ENCODE results near the gene FANCD2OS. TPM values are rescaled to one million over a fixed set of nuclear protein-coding genes. Genes with fewer than 3 reads are reported as not detected.
A peak's percentile ranks its signal among the peaks of the same experiment; 100 is the strongest.

The FANCD2OS gene
- total RNA-seq, 1 donor from 2014 or later = not detected

DNA sequence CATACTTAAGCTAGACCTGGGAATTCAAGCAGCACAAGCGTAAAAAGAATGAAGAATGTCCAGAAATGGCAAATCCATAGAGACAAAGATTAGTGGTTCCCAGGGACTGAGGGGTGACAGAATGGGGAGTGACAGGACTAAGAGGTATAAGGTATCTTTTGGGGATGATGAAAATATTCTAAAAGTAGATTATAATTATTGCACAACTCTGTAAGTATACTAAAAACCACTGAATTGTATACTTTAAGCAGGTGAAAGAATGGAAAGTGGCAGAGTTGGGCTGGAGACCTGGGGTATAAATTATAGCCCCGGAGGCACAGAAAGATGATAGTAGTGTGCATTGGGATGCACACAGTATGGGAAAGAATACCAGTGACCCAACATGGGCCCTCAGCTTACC, 13.0 kb upstream of the FANCD2OS start:
- Mint-ChIP-seq H3K4me1 (peaks cover 35% of the 10 kb centered on the region), H3K9me3 (no peaks in the 10 kb centered on the region), H3K27me3 (no peaks in the 10 kb centered on the region), H3K27ac (no peak overlapping the region), H3K4me3 (no peak overlapping the region), H3K36me3 (ENCODE audit: low read depth) (peaks cover 54% of the 10 kb centered on the region)
- CTCF ChIA-PET = no interaction called here
- DNase-seq (no peak), ATAC-seq (ENCODE audit: low read depth) (no peak)
- intact Hi-C loops (cut with micrococcal nuclease) = no loop called here
- TF ChIP-seq, protein P1, sequence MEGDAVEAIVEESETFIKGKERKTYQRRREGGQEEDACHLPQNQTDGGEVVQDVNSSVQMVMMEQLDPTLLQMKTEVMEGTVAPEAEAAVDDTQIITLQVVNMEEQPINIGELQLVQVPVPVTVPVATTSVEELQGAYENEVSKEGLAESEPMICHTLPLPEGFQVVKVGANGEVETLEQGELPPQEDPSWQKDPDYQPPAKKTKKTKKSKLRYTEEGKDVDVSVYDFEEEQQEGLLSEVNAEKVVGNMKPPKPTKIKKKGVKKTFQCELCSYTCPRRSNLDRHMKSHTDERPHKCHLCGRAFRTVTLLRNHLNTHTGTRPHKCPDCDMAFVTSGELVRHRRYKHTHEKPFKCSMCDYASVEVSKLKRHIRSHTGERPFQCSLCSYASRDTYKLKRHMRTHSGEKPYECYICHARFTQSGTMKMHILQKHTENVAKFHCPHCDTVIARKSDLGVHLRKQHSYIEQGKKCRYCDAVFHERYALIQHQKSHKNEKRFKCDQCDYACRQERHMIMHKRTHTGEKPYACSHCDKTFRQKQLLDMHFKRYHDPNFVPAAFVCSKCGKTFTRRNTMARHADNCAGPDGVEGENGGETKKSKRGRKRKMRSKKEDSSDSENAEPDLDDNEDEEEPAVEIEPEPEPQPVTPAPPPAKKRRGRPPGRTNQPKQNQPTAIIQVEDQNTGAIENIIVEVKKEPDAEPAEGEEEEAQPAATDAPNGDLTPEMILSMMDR (IDR thresholded peaks at IDR 0.05) = no peak
- POLR2A ChIA-PET = no interaction called here

DNA sequence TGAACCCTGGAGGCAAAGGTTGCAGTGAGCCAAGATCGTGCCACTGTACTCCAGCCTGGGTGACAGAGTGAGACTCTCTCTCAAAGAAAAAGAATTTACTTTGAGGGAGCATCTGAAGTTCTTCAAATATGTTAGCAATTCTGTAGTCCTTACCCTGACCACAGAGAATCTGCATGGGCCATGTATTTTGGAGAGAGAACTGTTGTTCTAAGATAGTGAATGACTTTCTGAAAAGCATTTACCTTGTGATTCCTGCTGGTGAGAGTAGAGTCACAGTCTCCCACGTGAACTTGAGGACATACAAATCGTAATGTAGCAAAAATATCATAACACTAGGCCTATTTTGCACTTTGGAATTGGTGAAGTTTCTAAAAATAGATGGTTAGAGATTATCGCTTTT, 11.3 kb upstream of the FANCD2OS start:
- Mint-ChIP-seq H3K4me3 (no peak overlapping the region), H3K9me3 (no peaks in the 10 kb centered on the region), H3K36me3 (ENCODE audit: low read depth) (peaks cover 48% of the 10 kb centered on the region), H3K27me3 (no peaks in the 10 kb centered on the region), H3K27ac (no peak overlapping the region), H3K4me1 (peaks cover 47% of the 10 kb centered on the region)
- ATAC-seq (ENCODE audit: low read depth) = no peak
- intact Hi-C loops (cut with micrococcal nuclease) = loop anchor here (5.0 kb wide), 2 partner anchors 327 to 1523 kb away; partner anchors contain the start of genes ARPC4, TADA3 and VGLL4
- TF ChIP-seq, protein P1 (IDR thresholded peaks at IDR 0.05) = no peak
- no peak for DNase-seq
- CTCF ChIA-PET = no interaction called here
- POLR2A ChIA-PET = interaction anchor here (0.7 kb wide), 1 partner anchor 44 kb away, joined by 4 read pairs; no protein-coding TSS in a partner anchor

GRCh38 chr3:10116928-10117327, 8.9 kb upstream of the FANCD2OS start:
- H3K36me3 Mint-ChIP-seq (ENCODE audit: low read depth) = peaks cover 36% of the 10 kb centered on the region
- H3K27me3 Mint-ChIP-seq = no peaks in the 10 kb centered on the region
- H3K4me1 Mint-ChIP-seq = peaks cover 40% of the 10 kb centered on the region
- H3K4me3 Mint-ChIP-seq = peak overlapping the region; percentile 100
- DNase-seq (no peak), ATAC-seq (ENCODE audit: low read depth) (no peak)
- no peak overlapping the region for H3K27ac Mint-ChIP-seq
- CTCF ChIA-PET = no interaction called here
- POLR2A ChIA-PET = interaction anchor here (0.5 to 3.5 kb wide), 5 partner anchors 25 to 1163 kb away, joined by 3 to 32 read pairs (median 3); partner anchors contain the start of genes TATDN2 and VHL
- H3K9me3 Mint-ChIP-seq = no peaks in the 10 kb centered on the region
- intact Hi-C loops (cut with micrococcal nuclease) = loop anchor here (5.0 kb wide), 2 partner anchors 325 to 1525 kb away; partner anchors contain the start of genes ARPC4, TADA3 and VGLL4
- TF ChIP-seq, protein P1 (IDR thresholded peaks at IDR 0.05) = no peak

- intact Hi-C loops (cut with micrococcal nuclease) = loop anchor here (5.0 kb wide), 2 partner anchors 324 to 1526 kb away; partner anchors contain the start of genes ARPC4, TADA3 and VGLL4
- Mint-ChIP-seq H3K27me3 (no peaks in the 10 kb centered on the region), H3K27ac (peak overlapping the region; percentile 99), H3K9me3 (no peaks in the 10 kb centered on the region), H3K36me3 (ENCODE audit: low read depth) (peaks cover 31% of the 10 kb centered on the region), H3K4me1 (peaks cover 40% of the 10 kb centered on the region), H3K4me3 (peak overlapping the region; percentile 100)
- ChIA-PET POLR2A (interaction anchor here (0.6 to 3.5 kb wide), 11 partner anchors 26 to 1163 kb away, joined by 3 to 32 read pairs (median 5); partner anchors contain the start of genes TATDN2 and VHL), CTCF (interaction anchor here (0.6 kb wide), 1 partner anchor 44 kb away, joined by 3 read pairs; no protein-coding TSS in a partner anchor)
- TF ChIP-seq, protein P1 (IDR thresholded peaks at IDR 0.05) = no peak
- ATAC-seq (ENCODE audit: low read depth) = no peak
- DNase-seq = no peak
Measured at GRCh38 chr3:10116138-10116460, 8.0 kb upstream of the FANCD2OS start.

DNA sequence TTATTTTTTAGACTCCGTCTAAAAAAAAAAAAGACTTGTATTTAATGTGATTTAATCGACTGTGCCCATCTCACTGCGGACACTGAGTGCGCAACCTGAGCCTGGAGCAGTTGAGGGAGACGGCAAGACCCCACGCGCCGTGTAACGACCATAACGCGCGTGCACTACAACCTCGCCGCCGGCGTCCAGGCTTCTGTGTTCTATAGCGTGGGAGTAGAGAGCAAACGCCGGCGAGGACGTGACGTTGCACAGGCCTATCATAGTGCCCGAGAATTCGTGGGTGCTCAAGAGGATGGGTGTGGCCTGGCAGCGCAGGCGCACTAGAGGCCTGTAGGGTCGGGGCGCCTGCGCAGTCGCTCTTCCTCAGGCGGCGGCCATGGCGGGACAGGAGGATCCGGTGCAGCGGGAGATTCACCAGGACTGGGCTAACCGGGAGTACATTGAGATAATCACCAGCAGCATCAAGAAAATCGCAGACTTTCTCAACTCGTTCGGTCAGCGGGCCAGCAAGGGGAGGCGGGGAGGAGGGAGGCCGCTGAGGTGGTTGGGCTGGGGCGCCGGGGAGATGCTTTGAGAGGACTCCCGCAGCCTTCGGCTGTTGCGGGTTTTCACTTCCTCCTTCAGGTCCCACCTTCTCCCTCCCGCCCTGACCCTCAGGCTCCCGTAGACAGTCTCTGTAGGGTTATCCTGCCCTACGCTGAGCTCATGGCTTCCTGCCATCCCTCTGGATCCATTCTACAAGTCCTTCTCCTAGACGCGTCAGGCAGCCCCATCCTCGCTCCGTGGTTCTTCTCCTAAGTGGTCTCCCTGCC, 7.5 kb upstream of the FANCD2OS start, which contains the start of gene BRK1:
BRK1 (plus strand) TSS at position 350 of the 812 bp plus-strand sequence; CDS start at position 377, 27 bp downstream.
- Mint-ChIP-seq H3K27me3 (no peaks in the 10 kb centered on the region), H3K9me3 (no peaks in the 10 kb centered on the region), H3K36me3 (ENCODE audit: low read depth) (peaks cover 25% of the 10 kb centered on the region), H3K4me3 (peak within 1 kb of the TSS; percentile 100), H3K27ac (peak within 1 kb of the TSS; percentile 99), H3K4me1 (peaks cover 40% of the 10 kb centered on the region)
- ATAC-seq (ENCODE audit: low read depth) (peak; percentile 96), DNase-seq (peak; percentile 85)
- ChIA-PET CTCF (interaction anchor here (0.6 kb wide), 2 partner anchors 45 to 133 kb away, joined by 3 read pairs; partner anchors contain the start of gene TATDN2), POLR2A (interaction anchor here (0.6 to 3.5 kb wide), 22 partner anchors 8 to 205 kb away, joined by 3 to 32 read pairs (median 4); partner anchors contain the start of genes FANCD2, SEC13, TATDN2 and VHL)
- intact Hi-C loops (cut with micrococcal nuclease) = loop anchor here (1.0 to 5.0 kb wide), 12 partner anchors 26 to 1527 kb away; partner anchors contain the start of genes ARPC4, CRELD1, EMC3 and FANCD2
- TF ChIP-seq, protein P1 (IDR thresholded peaks at IDR 0.05) = no peak
